Measurements from ENCODE around the gene NEXMIF. TPM values are rescaled to one million over a fixed set of nuclear protein-coding genes. Genes with fewer than 3 reads are reported as not detected.
"Not testable (repeated sequence)": the region's sequence is repeated elsewhere in the genome, so short reads cannot be mapped to it uniquely, and the experiment has no call there.

NEXMIF gene
- total RNA-seq, 1 donor from 2014 or later: 2.8 TPM

GRCh38 chrX:74902806-74903205, 22.4 kb downstream of the NEXMIF start:
- H3K4me1 ChIP-seq: no peaks in the 10 kb centered on the region
- DNase-seq (ENCODE audit: low spot score): no peak
- H3K79me2 ChIP-seq (ENCODE audit: low read depth): no peaks in the 10 kb centered on the region
- H3K4me2 ChIP-seq: no peak overlapping the region
- H3K4me3 ChIP-seq: no peak overlapping the region
- Mint-ChIP-seq H3K9me3 (peaks cover 3% of the 10 kb centered on the region), H3K4me1 (no peaks in the 10 kb centered on the region), H3K27me3 (ENCODE audit: insufficient read depth, low read depth) (no peaks in the 10 kb centered on the region), H3K36me3 (no peaks in the 10 kb centered on the region), H3K4me3 (no peak overlapping the region), H3K27ac (no peak overlapping the region)
- no peak overlapping the region for H3K9ac ChIP-seq
- H3F3A ChIP-seq (ENCODE audit: low read depth): no peaks in the 10 kb centered on the region
- no peak overlapping the region for H3K27ac ChIP-seq
- no peaks in the 10 kb centered on the region for H4K20me1 ChIP-seq (ENCODE audit: low read depth)
- no peaks in the 10 kb centered on the region for H3K36me3 ChIP-seq
- H3K9me3 ChIP-seq (ENCODE audit: low read depth): no peaks in the 10 kb centered on the region
- no peaks in the 10 kb centered on the region for H3K27me3 ChIP-seq
- TF ChIP-seq CTCF (IDR thresholded peaks at IDR 0.05) (no peak), EZH2 (IDR thresholded peaks at IDR 0.05) (no peak), EZH2phosphoT487 (IDR thresholded peaks at IDR 0.05) (no peak)
- H2AFZ ChIP-seq (replicated peaks): no peak overlapping the region

- Histone ChIP-seq H3K79me2 (ENCODE audit: low read depth) (no peaks in the 10 kb centered on the region), H3K4me2 (no peak overlapping the region), H3K36me3 (no peaks in the 10 kb centered on the region), H3K27ac (no peak overlapping the region), H3K27me3 (no peaks in the 10 kb centered on the region), H2AFZ (replicated peaks) (no peak overlapping the region), H3K4me3 (no peak overlapping the region), H3K9me3 (ENCODE audit: low read depth) (no peaks in the 10 kb centered on the region), H3F3A (ENCODE audit: low read depth) (no peaks in the 10 kb centered on the region), H3K9ac (no peak overlapping the region), H3K4me1 (no peaks in the 10 kb centered on the region), H4K20me1 (ENCODE audit: low read depth) (no peaks in the 10 kb centered on the region)
- Mint-ChIP-seq H3K4me3 (no peak overlapping the region), H3K9me3 (no peaks in the 10 kb centered on the region), H3K27me3 (ENCODE audit: insufficient read depth, low read depth) (no peaks in the 10 kb centered on the region), H3K36me3 (no peaks in the 10 kb centered on the region), H3K27ac (no peak overlapping the region), H3K4me1 (no peaks in the 10 kb centered on the region)
- TF ChIP-seq CTCF (IDR thresholded peaks at IDR 0.05): no peak
- TF ChIP-seq EZH2 (IDR thresholded peaks at IDR 0.05): no peak
- no peak for TF ChIP-seq EZH2phosphoT487 (IDR thresholded peaks at IDR 0.05)
- no peak for DNase-seq (ENCODE audit: low spot score)
These were observed 32.7 kb downstream of the NEXMIF start for GRCh38 chrX:74892561-74892960.

GRCh38 chrX:74890676-74891430, 34.4 kb downstream of the NEXMIF start:
- Mint-ChIP-seq H3K4me1 (no peaks in the 10 kb centered on the region), H3K9me3 (no peaks in the 10 kb centered on the region), H3K4me3 (no peak overlapping the region), H3K27ac (no peak overlapping the region), H3K36me3 (no peaks in the 10 kb centered on the region), H3K27me3 (ENCODE audit: insufficient read depth, low read depth) (no peaks in the 10 kb centered on the region)
- DNase-seq (ENCODE audit: low spot score): no peak
- no peak overlapping the region for H3K4me2 ChIP-seq
- H3K79me2 ChIP-seq (ENCODE audit: low read depth): no peaks in the 10 kb centered on the region
- no peaks in the 10 kb centered on the region for H3K36me3 ChIP-seq
- no peaks in the 10 kb centered on the region for H3K9me3 ChIP-seq (ENCODE audit: low read depth)
- H3K4me1 ChIP-seq: no peaks in the 10 kb centered on the region
- H2AFZ ChIP-seq (replicated peaks): no peak overlapping the region
- H3K27ac ChIP-seq: no peak overlapping the region
- H3K27me3 ChIP-seq: no peaks in the 10 kb centered on the region
- no peak overlapping the region for H3K4me3 ChIP-seq
- H3F3A ChIP-seq (ENCODE audit: low read depth): no peaks in the 10 kb centered on the region
- H4K20me1 ChIP-seq (ENCODE audit: low read depth): no peaks in the 10 kb centered on the region
- no peak for TF ChIP-seq EZH2 (IDR thresholded peaks at IDR 0.05)
- no peak for TF ChIP-seq EZH2phosphoT487 (IDR thresholded peaks at IDR 0.05)
- no peak for TF ChIP-seq CTCF (IDR thresholded peaks at IDR 0.05)
- no peak overlapping the region for H3K9ac ChIP-seq

GRCh38 chrX:74882383-74882782, 42.9 kb downstream of the NEXMIF start:
- H3K4me3 Mint-ChIP-seq; H3K4me3 ChIP-seq; H2AFZ ChIP-seq (replicated peaks); H3K27ac Mint-ChIP-seq; H3K27ac ChIP-seq; H3F3A ChIP-seq (ENCODE audit: low read depth); H3K4me1 Mint-ChIP-seq; H3K79me2 ChIP-seq (ENCODE audit: low read depth); H3K9ac ChIP-seq; DNase-seq (ENCODE audit: low spot score); H4K20me1 ChIP-seq (ENCODE audit: low read depth); H3K4me1 ChIP-seq; H3K27me3 Mint-ChIP-seq (ENCODE audit: insufficient read depth, low read depth); H3K9me3 ChIP-seq (ENCODE audit: low read depth); H3K4me2 ChIP-seq; H3K27me3 ChIP-seq; H3K36me3 Mint-ChIP-seq; H3K36me3 ChIP-seq: not testable (repeated sequence)
- H3K9me3 Mint-ChIP-seq: peaks cover 23% of the 10 kb centered on the region

Measured in neural progenitor cell (in vitro differentiated cells).